Measurements from ENCODE around the gene MAGI2. TPM values are rescaled to one million over a fixed set of nuclear protein-coding genes. Genes with fewer than 3 reads are reported as not detected.

Gene MAGI2
- total RNA-seq, 1 experiment from 2014 or later = 14.3 TPM

DNA sequence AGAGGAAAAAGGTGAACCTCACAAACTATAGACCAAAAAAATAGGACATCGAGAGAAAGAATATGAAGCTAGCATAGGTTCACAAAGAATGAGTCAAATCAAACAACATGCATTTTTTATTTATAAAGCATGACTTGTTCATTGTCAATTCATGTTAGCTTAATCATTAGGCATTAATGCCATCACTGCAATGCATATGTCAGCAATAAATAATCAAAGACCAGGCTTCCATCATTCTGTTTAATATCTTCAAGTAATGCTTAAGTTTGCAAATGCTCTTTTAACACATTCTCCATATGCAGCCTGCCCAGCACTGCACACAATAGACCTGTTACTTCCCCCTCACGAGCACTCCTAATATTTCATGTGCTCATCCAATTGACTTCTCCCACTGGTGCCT lies 8.9 kb upstream of the MAGI2 start:
- H3K4me1 ChIP-seq (ENCODE audit: insufficient read depth, low read length) = no peaks in the 10 kb centered on the region
- Mint-ChIP-seq H3K4me3 (no peak overlapping the region), H3K9me3 (no peaks in the 10 kb centered on the region), H3K4me1 (no peaks in the 10 kb centered on the region), H3K27ac (no peak overlapping the region), H3K27me3 (ENCODE audit: low read depth) (peaks cover 11% of the 10 kb centered on the region), H3K36me3 (ENCODE audit: insufficient read depth in 1 of 3, low read depth in 3 of 3) (no peaks in the 10 kb centered on the region)
- no peak overlapping the region for H4K5ac ChIP-seq (ENCODE audit: insufficient read length, low read depth, low read length)
- no peak overlapping the region for H3K4ac ChIP-seq (ENCODE audit: low read depth, low read length)
- no peak overlapping the region for H4K91ac ChIP-seq (ENCODE audit: insufficient read length, low read depth, low read length)
- no peak overlapping the region for H2AFZ ChIP-seq (ENCODE audit: low read length)
- no peak overlapping the region for H3K18ac ChIP-seq (ENCODE audit: insufficient read length, low read depth, low read length)
- no peaks in the 10 kb centered on the region for H3K79me2 ChIP-seq (ENCODE audit: insufficient read depth, low read length)
- no peaks in the 10 kb centered on the region for H3K27me3 ChIP-seq (ENCODE audit: insufficient read depth, low read length)
- H3K27ac ChIP-seq (ENCODE audit: insufficient read length, low read depth, low read length) = no peak overlapping the region
- no peak overlapping the region for H2BK5ac ChIP-seq (ENCODE audit: insufficient read length, low read length)
- H3K9me3 ChIP-seq (ENCODE audit: control insufficient read depth, low read depth, low read length) = no peaks in the 10 kb centered on the region
- no peak overlapping the region for H3K14ac ChIP-seq (ENCODE audit: insufficient read depth, low read length)
- no peaks in the 10 kb centered on the region for H4K20me1 ChIP-seq (ENCODE audit: control insufficient read depth, insufficient read depth, insufficient read length)
- H2BK120ac ChIP-seq (ENCODE audit: low read depth, low read length, poor library complexity, severe bottlenecking) = no peak overlapping the region
- no peak overlapping the region for H3T11ph ChIP-seq (ENCODE audit: low read length)
- H3K23ac ChIP-seq (ENCODE audit: insufficient read length, low read depth, low read length) = no peak overlapping the region
- H3K56ac ChIP-seq (ENCODE audit: insufficient read length, low read depth, low read length) = no peak overlapping the region
- no peak for DNase-seq
- H3K79me1 ChIP-seq (ENCODE audit: insufficient read depth, low read depth, low read length, poor library complexity, severe bottlenecking) = no peaks in the 10 kb centered on the region
- H3K4me2 ChIP-seq (ENCODE audit: insufficient read depth, insufficient read length, low read length) = no peak overlapping the region
- TF ChIP-seq, protein P1, sequence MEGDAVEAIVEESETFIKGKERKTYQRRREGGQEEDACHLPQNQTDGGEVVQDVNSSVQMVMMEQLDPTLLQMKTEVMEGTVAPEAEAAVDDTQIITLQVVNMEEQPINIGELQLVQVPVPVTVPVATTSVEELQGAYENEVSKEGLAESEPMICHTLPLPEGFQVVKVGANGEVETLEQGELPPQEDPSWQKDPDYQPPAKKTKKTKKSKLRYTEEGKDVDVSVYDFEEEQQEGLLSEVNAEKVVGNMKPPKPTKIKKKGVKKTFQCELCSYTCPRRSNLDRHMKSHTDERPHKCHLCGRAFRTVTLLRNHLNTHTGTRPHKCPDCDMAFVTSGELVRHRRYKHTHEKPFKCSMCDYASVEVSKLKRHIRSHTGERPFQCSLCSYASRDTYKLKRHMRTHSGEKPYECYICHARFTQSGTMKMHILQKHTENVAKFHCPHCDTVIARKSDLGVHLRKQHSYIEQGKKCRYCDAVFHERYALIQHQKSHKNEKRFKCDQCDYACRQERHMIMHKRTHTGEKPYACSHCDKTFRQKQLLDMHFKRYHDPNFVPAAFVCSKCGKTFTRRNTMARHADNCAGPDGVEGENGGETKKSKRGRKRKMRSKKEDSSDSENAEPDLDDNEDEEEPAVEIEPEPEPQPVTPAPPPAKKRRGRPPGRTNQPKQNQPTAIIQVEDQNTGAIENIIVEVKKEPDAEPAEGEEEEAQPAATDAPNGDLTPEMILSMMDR (conservative IDR thresholded peaks at IDR 0.05) = no peak
- no peak overlapping the region for H2BK20ac ChIP-seq (ENCODE audit: low read depth, low read length, poor library complexity, severe bottlenecking)
- H2AK5ac ChIP-seq (ENCODE audit: insufficient read length, low read length) = no peak overlapping the region
- no peak overlapping the region for H2BK12ac ChIP-seq (ENCODE audit: insufficient read length, low read depth, low read length)
- H2BK15ac ChIP-seq (ENCODE audit: low read depth, low read length) = no peak overlapping the region
- WGBS (ENCODE audit: extremely low coverage, insufficient read length, low lambda C conversion rate) = no CpG with 5 or more reads among the region's 2 CpGs
- no peaks in the 10 kb centered on the region for H3K23me2 ChIP-seq (ENCODE audit: insufficient read length, low read depth, low read length, poor library complexity, severe bottlenecking)
- H4K8ac ChIP-seq (replicated peaks; ENCODE audit: insufficient read length, low read depth, low read length) = no peak overlapping the region
- H3K9ac ChIP-seq (ENCODE audit: extremely low read depth, insufficient read length, low read length) = no peak overlapping the region
